ENCODE measurements around the gene ACBD3.

- TF ChIP-seq, protein P1, sequence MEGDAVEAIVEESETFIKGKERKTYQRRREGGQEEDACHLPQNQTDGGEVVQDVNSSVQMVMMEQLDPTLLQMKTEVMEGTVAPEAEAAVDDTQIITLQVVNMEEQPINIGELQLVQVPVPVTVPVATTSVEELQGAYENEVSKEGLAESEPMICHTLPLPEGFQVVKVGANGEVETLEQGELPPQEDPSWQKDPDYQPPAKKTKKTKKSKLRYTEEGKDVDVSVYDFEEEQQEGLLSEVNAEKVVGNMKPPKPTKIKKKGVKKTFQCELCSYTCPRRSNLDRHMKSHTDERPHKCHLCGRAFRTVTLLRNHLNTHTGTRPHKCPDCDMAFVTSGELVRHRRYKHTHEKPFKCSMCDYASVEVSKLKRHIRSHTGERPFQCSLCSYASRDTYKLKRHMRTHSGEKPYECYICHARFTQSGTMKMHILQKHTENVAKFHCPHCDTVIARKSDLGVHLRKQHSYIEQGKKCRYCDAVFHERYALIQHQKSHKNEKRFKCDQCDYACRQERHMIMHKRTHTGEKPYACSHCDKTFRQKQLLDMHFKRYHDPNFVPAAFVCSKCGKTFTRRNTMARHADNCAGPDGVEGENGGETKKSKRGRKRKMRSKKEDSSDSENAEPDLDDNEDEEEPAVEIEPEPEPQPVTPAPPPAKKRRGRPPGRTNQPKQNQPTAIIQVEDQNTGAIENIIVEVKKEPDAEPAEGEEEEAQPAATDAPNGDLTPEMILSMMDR (IDR thresholded peaks at IDR 0.05; ENCODE audit: borderline replicate concordance, extremely low read depth, low read length, poor library complexity, severe bottlenecking), result peak; percentile 46
- no peak for TF ChIP-seq EZH2 (IDR thresholded peaks at IDR 0.05; ENCODE audit: borderline replicate concordance, low read depth, low read length, severe bottlenecking)
Measured at GRCh38 chr1:226201029-226201593, 14.6 kb upstream of the ACBD3 start.
